HG03196 (cell line): ENCODE results near the gene CDH15.

Experiments
- ATAC-seq: cut with Tn5 transposase; IDR thresholded peaks from one replicate; pipeline ENCODE4 v1.9.1; 2021; ENCODE audit not compliant: unreplicated experiment

The CDH15 gene

DNA sequence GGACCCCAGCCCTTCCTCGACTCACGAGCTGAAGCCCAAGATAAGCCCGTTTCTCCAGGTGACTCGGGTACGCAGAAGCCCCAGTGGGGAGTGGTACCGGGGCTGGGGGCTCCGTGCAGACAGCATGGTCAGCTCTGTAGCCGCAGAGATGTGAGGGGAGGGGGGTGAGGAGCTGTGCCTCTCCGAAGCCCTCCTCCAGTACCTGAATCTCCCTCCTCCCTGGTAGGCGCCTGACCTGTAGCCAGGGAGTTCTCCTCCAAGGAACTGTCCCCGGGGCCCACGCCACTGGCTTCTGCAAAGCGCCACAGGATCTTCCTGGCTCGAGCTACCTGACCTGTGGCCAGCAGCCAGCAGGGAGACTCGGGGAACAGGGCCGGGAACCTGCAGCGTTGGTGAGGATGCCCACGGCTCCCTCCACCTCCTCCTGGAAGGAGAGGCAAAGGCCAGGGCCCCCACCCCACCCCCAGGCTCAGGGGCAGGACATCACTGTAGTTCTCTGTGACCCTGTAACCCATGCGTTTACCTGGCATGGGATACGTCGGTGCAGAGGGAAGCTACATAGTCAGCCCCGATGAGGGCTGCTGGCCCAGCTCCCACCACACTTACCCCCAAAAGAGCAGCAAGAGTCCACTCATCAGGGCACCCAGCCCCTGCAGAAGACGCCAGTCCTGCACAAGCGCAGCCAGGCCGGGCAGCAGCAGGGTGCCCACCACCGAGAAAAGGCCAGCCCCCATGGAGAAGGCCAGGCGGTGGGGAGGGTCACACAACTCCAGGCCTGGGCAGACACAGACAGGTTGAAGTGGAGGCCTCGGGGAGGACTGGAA is 27.1 kb downstream of the CDH15 start:
- no peak for ATAC-seq

DNA sequence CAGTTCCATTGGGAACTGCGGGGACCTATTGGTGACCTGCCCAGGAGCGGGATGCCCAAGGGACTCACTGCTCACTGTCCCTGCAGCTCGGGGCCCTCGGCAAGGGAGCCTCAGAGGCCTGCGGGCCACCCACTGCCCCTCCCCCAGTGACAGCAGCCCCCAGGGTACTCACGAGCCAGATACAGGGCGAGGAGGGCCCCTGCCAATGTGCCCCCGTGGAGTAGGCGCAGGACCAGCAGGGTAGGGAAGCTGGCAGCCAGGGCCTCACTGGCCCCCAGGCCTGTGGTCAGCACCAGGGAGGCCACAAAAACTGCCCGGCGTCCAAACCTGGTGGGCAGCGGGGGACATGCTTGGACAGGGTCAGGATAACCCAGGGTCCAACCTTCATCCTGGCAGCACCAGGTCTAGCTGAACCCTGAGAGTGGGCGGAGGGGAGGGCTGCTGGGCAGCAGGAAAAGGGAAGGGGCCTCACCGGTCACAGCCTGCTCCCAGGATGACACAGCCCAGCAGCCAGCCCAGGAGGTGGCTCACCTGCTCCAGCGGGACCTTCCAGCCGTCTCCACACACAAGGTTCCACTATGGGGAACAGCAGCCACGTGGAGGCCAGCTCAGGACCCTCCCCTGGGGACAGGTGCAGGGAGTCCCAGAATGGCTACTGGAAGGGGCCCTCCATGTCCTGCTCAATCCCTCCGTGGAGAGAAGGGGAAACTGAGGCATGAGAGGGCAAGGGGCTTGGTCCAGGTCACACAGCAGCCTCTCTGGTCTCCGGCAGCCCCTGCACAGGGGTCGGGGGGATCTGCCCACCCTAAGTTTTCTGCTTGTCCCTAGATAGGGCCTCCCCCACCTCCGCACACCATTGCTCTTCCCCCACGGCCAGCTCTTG is 27.9 kb downstream of the CDH15 start:
- ATAC-seq = no peak

GRCh38 chr16:89200124-89200849 is 28.7 kb downstream of the CDH15 start, which contains the start of gene SLC22A31:
SLC22A31 (minus strand) TSS chr16:89200537; CDS start chr16:89200501, 36 bp downstream.
- ATAC-seq = no peak

DNA sequence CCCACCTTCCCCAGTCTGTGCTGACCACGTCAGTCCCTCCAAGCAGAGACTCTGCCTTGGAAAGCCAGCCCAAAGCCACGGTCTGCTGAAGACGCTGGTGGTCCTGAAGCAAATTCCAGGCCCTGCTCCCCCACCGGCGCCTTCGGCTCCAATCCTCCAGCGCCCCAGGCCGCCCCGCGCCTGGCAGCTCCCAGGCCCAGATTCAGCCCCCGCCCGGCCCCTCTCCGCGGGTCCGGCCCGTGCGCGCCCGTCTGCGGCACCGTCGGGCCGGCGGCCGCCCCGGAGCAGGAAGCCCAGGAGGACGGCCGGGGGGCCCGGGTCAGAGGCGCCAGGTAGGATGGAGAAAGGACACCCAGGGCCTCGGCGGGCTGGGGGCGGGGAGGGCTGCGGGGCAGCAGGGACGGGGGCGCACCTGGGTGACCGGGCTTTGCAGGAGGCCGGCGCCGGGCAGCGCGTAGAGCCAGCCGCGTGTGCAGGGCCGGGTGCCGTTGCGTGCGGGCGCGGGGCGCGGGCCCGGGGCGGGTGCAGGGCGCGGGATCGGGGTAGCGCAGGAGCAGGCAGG is 29.4 kb downstream of the CDH15 start:
- ATAC-seq = no peak

DNA sequence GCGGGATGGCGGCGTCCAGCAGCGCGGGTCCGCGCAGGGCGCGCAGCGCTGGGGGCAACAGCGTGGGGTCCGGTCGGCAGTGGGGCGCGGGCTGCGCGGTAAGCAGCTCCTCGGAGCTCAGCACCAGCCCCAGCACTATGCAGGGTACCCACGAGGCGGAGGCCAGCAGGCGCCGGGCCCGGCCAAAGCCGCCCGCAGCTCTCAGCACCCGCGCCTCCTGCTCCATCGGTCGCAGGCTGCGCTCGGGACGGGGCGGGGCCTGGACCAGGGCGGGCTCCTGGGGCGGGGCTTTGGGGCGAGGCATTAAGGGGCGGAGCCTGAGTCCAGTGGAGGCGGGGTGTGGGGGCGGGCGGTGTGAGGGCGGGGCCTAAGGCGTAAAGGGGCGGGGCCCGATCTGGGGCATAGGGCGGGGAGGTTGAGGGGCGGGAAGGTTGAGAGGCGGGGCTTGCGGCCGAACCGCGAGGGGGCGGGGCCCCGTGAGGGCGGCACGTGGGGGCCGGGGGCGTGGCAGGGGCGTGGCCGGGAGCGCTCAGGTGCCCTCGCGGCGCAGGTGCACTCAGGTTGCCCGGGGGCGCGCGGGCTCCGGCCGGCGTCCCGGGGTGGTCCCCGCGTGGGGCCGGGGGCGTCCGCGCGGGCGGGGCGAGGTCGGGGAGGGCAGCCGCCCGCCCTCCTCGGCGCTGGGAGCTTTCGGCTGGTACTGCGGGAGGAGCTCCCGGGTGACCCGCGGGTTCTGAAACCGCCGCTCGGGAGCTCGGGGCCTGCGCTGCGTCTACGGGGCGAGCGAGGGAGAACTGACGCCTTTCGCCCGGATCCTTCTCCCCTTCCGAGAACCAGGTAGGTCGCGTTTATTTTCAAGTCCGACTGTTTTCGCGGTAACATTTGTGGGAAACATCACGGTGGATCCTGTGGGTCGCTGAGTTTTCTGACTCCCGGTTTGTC is 30.2 kb downstream of the CDH15 start:
- no peak for ATAC-seq

DNA sequence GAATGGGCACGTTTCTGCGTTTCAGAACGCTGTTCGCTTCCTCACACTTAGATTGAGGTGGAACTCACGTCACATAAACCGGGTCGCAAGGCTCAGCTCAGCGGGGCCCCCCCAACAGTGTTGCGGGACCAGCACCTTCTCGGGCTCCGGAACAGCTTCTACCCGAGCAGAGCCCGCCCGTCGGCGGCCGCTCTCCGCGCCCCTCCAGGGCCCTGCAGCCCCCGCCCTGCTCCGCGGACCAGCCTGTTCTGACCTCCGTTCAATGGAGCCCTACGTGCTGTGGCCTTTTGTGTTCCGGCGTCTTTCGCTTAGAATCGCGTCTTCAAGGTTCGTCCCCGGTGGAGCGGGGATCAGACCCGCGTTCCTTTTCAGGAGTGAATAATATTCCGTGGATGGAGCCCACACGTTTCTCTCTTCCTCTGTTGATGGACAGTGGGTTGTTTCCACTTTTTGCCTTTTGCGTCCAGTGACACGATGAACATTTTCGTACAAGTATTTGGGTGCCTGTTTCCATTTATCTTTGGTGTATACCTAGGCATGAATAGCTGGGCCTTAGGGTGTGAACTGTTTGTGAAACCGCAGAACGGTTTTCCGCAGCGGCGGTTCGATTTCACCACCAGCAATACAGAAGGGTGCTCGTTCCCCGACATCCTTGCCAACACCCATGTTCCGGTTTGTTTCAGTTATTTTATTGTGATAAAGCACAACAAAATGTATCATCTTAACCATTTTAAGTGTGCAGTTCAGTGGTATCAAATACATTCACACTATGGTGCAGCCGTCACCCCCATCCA is 31.1 kb downstream of the CDH15 start:
- no peak for ATAC-seq

GRCh38 chr16:89207993-89208392 is 36.4 kb downstream of the CDH15 start:
- no peak for ATAC-seq

GRCh38 chr16:89209522-89210044 is 38.0 kb downstream of the CDH15 start:
- ATAC-seq = no peak

GRCh38 chr16:89210165-89210903 is 38.8 kb downstream of the CDH15 start:
- no peak for ATAC-seq

DNA sequence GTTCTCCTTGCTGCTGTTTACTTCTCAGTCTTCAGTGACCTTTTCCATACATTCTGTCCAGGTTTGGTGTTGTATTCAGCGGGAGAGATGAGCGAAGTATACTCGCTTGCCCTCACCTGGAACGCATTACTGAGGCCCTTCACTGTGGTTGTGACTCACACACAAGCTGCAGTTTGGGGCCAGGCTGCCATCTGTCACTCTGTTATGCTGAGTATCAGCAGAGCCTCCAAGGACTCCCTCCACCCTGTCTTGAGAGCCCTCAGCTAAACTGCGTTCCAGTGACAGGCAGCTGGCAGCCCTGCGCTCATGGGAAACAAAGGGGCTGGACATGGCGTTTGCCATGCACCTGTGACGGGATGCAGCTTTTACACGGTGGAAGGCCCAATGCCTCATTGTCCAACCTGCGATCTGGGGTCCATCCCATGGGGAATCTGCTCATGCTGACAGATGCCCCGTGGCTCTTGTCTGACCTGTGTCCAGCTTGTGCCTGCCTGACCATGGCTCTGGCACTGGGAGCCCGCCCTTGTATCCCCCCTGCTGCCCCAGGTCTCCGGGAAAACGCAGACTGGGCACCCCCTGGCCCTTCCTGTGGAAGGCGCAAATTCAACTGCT is 39.5 kb downstream of the CDH15 start:
- no peak for ATAC-seq

DNA sequence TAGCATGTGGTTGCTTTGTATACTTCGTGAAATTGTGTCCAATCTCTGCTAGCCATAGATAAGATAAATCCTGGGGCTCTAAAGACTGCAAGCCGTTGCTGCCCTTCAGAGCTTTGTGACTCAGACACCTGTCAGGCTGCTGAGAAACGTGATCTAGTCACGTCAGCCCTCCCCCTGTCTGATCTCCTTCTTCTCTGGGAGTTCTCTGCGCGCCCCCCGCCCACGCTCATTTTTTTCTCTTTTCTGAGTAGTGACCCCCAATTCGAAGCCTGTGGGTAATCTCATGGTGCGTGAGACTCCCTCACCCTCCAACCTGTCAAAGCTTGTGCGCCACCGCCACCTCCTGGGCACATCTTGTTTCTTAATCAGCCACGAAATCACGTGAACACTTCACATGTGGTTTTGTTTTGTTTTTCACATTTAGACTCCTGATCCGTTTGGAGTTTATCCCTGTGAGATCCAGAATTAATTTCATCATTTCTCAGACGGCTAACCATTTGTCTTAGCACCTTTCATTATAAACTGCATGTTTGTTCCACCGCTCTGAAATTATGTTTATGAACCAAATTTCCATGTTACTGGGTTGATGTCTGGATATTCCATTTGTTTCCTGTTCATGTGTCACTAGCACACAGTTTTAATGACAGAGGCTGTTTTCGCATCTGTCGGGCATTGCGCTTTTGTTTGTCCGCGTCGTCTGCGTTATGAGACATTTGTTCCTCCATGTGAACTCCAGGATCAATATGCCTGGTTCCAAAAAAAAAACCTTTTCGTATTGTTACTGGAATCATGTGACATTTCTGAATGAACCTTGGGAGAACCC is 45.0 kb downstream of the CDH15 start:
- ATAC-seq = no peak

DNA sequence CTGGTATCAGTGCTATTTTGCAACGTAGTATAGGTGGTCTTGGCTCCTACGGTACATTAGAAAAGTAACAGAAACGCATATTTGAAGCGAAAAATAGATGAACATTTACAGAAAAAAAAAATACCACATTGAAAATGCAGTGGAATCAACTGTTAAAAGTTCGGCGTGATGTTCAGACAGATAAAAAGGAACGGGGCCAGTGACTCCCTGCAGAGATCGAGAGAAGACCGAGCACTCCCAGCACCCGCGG is 45.5 kb downstream of the CDH15 start:
- ATAC-seq = no peak

- ATAC-seq = peak; percentile 80
Measured at GRCh38 chr16:89217388-89218191, 46.0 kb downstream of the CDH15 start, which contains the start of gene ZNF778. ZNF778 (plus strand) TSS chr16:89217703; CDS start chr16:89221128, 3,425 bp downstream.

DNA sequence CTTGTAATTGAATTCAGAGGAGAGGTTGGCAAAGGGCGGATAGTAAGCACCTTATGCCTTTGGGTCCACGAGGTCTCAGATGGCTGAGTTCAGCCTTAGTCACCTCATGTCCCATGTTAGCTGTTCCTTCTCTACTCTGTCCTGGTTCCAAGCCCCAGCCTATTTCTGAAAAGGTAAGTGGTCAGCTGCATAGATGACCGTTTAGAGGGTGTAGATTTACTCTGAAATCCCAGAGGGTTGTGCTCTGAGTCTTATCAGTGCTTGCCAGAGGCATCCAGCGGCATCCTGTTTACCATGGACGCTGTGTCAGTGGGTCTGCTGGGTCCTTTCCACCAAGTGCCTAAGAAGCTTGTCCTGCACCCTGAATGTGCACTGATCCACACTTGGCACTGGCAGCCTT is 47.8 kb downstream of the CDH15 start:
- no peak for ATAC-seq

- ATAC-seq = no peak
Measured at GRCh38 chr16:89221604-89222003, 50.1 kb downstream of the CDH15 start.

DNA sequence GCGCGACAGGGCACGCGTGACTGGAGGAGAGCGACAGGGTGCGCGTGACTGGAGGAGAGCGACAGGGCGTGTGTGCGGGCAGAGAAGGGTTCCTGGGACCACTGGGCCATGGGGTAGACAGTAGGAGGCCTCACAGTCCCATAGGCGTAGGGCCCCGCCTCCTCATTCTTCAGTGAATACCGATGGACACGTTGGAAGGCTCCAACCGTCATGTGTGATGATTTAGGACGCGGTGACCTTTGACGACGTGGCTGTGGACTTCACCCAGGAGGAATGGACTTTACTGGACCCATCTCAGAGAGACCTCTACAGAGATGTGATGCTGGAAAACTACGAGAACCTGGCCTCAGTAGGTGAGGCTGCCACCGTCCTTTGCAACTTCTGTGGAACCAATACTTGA is 51.4 kb downstream of the CDH15 start:
- no peak for ATAC-seq
